Testis (tissue), 3 donors: ENCODE results near the gene TBXAS1. TPM values are rescaled to one million over a fixed set of nuclear protein-coding genes. Genes with fewer than 3 reads are reported as not detected.

Experiments
- DNase-seq: peaks from one replicate; pipeline ENCODE4 v3.0.0-alpha.2; 2019
- H3K27ac ChIP-seq, 2 donors: fragments of 200-600 bp; sonication (generic); one replicate each; pipeline ENCODE4 v1.5.1; 2019
- H3K27me3 ChIP-seq: fragments of 200-600 bp; sonication (generic); one replicate; pipeline ENCODE4 v1.5.1; 2019
- H3K36me3 ChIP-seq: fragments of 200-600 bp; sonication (generic); one replicate; pipeline ENCODE4 v1.5.1; 2017; ENCODE audit warnings: low read depth; ENCODE audit errors: missing control alignments
- H3K4me1 ChIP-seq: fragments of 200-600 bp; sonication (generic); one replicate; pipeline ENCODE4 v1.5.1; 2019
- H3K4me3 ChIP-seq, 2 donors: fragments of 200-600 bp; sonication (generic); one replicate each; pipeline ENCODE4 v1.5.1; 2017 to 2019
- H3K9me3 ChIP-seq: fragments of 200-600 bp; sonication (generic); one replicate; pipeline ENCODE4 v1.5.1; 2017
- POLR2A ChIP-seq: fragments of 450-650 bp; IDR thresholded peaks from one replicate; pipeline ENCODE4 v1.6.1; 2017; ENCODE audit warnings: antibody characterized with exemption, mild to moderate bottlenecking, moderate library complexity
- WGBS, 2 donors: methylation state at CpG; one replicate each; pipeline ENCODE4 v1.1.5; 2018; 5-methylcytosine and 5-hydroxymethylcytosine counted together
- intact Hi-C: fragments of 100-400 bp; cut with DNase I; formaldehyde crosslinking; loops from one replicate; pipeline ENCODE4 v1.15.1; 2023; ENCODE audit warnings: low total_unique reads
- polyA plus RNA-seq: library from polyadenylated mRNA; stranded (reverse); fragments of 350-450 nt; fragmentation: Illumina TruSeq; extraction: RNeasy Lipid Tissue Mini Kit (QIAGEN cat#74804); gene quantifications from one replicate; pipeline ENCODE4 v1.2.3, GENCODE V29; 2014; ENCODE audit warnings: low read depth, low replicate concordance; ENCODE audit not compliant: insufficient read depth
- total RNA-seq, 2 donors: library from RNA; depleted of rRNA; stranded (reverse); fragments of >200 nt; gene quantifications; one replicate each; pipeline ENCODE4 v1.2.3, GENCODE V29; 2016
- TF ChIP-seq, protein P1 (sequence below), 3 experiments: fragments of 450-650 bp in 2 of 3; fragments of 200-600 bp in 1 of 3; sonication (generic) in 1 of 3; IDR thresholded peaks; one replicate each; pipeline ENCODE4 v1.5.1; 2016 to 2019; ENCODE audit warnings: antibody characterized with exemption in 3 of 3, mild to moderate bottlenecking in 2 of 3, moderate library complexity in 1 of 3

TBXAS1 gene
- total and polyA plus RNA-seq, 3 donors from 2014 or later = 4.9 to 5.7 (median 5.2) TPM

- intact Hi-C loops = no loop called here
Observed at GRCh38 chr7:140013676-140014075, 184.6 kb downstream of the TBXAS1 start.

GRCh38 chr7:140014123-140014522 is 185.1 kb downstream of the TBXAS1 start:
- DNase-seq = no peak
- Histone ChIP-seq H3K27ac (no peak overlapping the region), H3K9me3 (no peaks in the 10 kb centered on the region), H3K27me3 (no peaks in the 10 kb centered on the region), H3K4me1 (no peaks in the 10 kb centered on the region), H3K36me3 (no peaks in the 10 kb centered on the region), H3K4me3 (no peak overlapping the region)
- TF ChIP-seq, protein P1, sequence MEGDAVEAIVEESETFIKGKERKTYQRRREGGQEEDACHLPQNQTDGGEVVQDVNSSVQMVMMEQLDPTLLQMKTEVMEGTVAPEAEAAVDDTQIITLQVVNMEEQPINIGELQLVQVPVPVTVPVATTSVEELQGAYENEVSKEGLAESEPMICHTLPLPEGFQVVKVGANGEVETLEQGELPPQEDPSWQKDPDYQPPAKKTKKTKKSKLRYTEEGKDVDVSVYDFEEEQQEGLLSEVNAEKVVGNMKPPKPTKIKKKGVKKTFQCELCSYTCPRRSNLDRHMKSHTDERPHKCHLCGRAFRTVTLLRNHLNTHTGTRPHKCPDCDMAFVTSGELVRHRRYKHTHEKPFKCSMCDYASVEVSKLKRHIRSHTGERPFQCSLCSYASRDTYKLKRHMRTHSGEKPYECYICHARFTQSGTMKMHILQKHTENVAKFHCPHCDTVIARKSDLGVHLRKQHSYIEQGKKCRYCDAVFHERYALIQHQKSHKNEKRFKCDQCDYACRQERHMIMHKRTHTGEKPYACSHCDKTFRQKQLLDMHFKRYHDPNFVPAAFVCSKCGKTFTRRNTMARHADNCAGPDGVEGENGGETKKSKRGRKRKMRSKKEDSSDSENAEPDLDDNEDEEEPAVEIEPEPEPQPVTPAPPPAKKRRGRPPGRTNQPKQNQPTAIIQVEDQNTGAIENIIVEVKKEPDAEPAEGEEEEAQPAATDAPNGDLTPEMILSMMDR (IDR thresholded peaks at IDR 0.05) = no peak
- TF ChIP-seq POLR2A = no peak
- intact Hi-C loops = no loop called here
- WGBS, 2 donors = 92 to 95% methylated on average over 10 of the region's 10 CpGs

More at GRCh38 chr7:140013676-140014075, 184.6 kb downstream of the TBXAS1 start:
- Histone ChIP-seq H3K9me3 (no peaks in the 10 kb centered on the region), H3K27ac (no peak overlapping the region), H3K4me1 (no peaks in the 10 kb centered on the region), H3K4me3 (no peak overlapping the region), H3K36me3 (no peaks in the 10 kb centered on the region), H3K27me3 (no peaks in the 10 kb centered on the region)
- 87 to 98% methylated on average over 4 of the region's 4 CpGs for WGBS, 2 donors
- TF ChIP-seq POLR2A = no peak
- TF ChIP-seq, protein P1 (IDR thresholded peaks at IDR 0.05) = no peak
- DNase-seq = no peak

DNA sequence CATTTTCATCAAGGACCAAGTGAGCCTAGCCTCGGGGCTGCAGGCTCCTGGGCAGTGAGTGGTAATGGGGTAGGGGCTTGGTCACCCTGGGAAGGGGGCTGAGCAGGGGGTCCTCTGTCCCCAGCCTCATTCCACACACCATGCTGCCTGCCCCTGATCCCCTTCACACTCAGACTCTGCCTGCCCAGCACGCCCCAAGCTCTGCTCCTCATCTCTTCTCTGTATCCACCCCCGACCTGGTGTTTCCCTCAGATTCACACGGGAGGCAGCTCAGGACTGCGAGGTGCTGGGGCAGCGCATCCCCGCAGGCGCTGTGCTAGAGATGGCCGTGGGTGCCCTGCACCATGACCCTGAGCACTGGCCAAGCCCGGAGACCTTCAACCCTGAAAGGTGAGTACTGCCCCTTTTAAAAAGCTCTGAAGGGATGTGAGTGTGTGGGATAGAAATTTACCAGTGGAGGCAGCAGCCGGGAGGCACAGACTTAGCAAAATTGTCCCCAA is 186.5 kb downstream of the TBXAS1 start:
- intact Hi-C loops = no loop called here
- no peak for TF ChIP-seq POLR2A
- TF ChIP-seq, protein P1 (IDR thresholded peaks at IDR 0.05) = no peak
- no peaks in the 10 kb centered on the region for H3K36me3 ChIP-seq
- no peaks in the 10 kb centered on the region for H3K27me3 ChIP-seq
- no peaks in the 10 kb centered on the region for H3K4me1 ChIP-seq
- no peak overlapping the region for H3K4me3 ChIP-seq
- 92 to 93% methylated on average over 11 of the region's 11 CpGs for WGBS, 2 donors
- DNase-seq = no peak
- H3K27ac ChIP-seq = no peak overlapping the region
- no peaks in the 10 kb centered on the region for H3K9me3 ChIP-seq

DNA sequence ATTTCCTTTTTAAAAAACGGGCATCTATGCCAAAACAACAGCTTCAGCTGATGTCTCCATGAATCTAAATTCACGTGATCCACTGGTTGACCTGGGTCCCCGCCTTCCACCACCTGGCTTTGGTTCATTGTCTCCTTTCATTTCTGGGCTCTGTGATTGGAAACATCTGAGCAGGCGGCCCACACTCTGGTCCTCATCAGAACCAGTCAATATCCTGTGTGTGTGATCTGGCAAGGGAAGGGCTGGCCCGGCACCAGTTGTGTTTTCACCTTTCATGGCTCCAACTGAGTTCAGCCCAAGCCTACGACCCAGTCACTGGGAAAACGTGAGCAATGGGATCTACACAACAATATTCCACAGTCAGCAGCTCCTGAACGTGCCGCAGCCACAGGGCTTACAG is 187.5 kb downstream of the TBXAS1 start:
- Histone ChIP-seq H3K36me3 (no peaks in the 10 kb centered on the region), H3K9me3 (no peaks in the 10 kb centered on the region), H3K4me1 (no peaks in the 10 kb centered on the region), H3K4me3 (no peak overlapping the region), H3K27me3 (no peaks in the 10 kb centered on the region), H3K27ac (no peak overlapping the region)
- no peak for TF ChIP-seq POLR2A
- TF ChIP-seq, protein P1 (IDR thresholded peaks at IDR 0.05) = no peak
- intact Hi-C loops = no loop called here
- DNase-seq = no peak
- 87 to 95% methylated on average over 9 of the region's 9 CpGs for WGBS, 2 donors

- Histone ChIP-seq H3K27ac (no peak overlapping the region), H3K4me3 (no peak overlapping the region), H3K36me3 (no peaks in the 10 kb centered on the region), H3K27me3 (no peaks in the 10 kb centered on the region), H3K9me3 (no peaks in the 10 kb centered on the region), H3K4me1 (no peaks in the 10 kb centered on the region)
- no peak for DNase-seq
- TF ChIP-seq, protein P1 (IDR thresholded peaks at IDR 0.05) = no peak
- no peak for TF ChIP-seq POLR2A
- 90 to 93% methylated on average over 2 to 7 of the region's 7 CpGs for WGBS, 2 donors
- intact Hi-C loops = no loop called here
Observed at GRCh38 chr7:140017034-140017433, 188.0 kb downstream of the TBXAS1 start.
